ENCODE results near the gene TLN1. TPM values are rescaled to one million over a fixed set of nuclear protein-coding genes. Genes with fewer than 3 reads are reported as not detected.

The TLN1 gene
- total and polyA plus RNA-seq, 2 of the 8 experiments (the other 6 are each of a cell fraction or from before 2014, with no cell fraction given) = 28.1 to 90.1 TPM

GRCh38 chr9:35658137-35658967, 73.6 kb downstream of the TLN1 start, which contains the start of gene CCDC107 (continued):
- TF ChIP-seq, protein P1, sequence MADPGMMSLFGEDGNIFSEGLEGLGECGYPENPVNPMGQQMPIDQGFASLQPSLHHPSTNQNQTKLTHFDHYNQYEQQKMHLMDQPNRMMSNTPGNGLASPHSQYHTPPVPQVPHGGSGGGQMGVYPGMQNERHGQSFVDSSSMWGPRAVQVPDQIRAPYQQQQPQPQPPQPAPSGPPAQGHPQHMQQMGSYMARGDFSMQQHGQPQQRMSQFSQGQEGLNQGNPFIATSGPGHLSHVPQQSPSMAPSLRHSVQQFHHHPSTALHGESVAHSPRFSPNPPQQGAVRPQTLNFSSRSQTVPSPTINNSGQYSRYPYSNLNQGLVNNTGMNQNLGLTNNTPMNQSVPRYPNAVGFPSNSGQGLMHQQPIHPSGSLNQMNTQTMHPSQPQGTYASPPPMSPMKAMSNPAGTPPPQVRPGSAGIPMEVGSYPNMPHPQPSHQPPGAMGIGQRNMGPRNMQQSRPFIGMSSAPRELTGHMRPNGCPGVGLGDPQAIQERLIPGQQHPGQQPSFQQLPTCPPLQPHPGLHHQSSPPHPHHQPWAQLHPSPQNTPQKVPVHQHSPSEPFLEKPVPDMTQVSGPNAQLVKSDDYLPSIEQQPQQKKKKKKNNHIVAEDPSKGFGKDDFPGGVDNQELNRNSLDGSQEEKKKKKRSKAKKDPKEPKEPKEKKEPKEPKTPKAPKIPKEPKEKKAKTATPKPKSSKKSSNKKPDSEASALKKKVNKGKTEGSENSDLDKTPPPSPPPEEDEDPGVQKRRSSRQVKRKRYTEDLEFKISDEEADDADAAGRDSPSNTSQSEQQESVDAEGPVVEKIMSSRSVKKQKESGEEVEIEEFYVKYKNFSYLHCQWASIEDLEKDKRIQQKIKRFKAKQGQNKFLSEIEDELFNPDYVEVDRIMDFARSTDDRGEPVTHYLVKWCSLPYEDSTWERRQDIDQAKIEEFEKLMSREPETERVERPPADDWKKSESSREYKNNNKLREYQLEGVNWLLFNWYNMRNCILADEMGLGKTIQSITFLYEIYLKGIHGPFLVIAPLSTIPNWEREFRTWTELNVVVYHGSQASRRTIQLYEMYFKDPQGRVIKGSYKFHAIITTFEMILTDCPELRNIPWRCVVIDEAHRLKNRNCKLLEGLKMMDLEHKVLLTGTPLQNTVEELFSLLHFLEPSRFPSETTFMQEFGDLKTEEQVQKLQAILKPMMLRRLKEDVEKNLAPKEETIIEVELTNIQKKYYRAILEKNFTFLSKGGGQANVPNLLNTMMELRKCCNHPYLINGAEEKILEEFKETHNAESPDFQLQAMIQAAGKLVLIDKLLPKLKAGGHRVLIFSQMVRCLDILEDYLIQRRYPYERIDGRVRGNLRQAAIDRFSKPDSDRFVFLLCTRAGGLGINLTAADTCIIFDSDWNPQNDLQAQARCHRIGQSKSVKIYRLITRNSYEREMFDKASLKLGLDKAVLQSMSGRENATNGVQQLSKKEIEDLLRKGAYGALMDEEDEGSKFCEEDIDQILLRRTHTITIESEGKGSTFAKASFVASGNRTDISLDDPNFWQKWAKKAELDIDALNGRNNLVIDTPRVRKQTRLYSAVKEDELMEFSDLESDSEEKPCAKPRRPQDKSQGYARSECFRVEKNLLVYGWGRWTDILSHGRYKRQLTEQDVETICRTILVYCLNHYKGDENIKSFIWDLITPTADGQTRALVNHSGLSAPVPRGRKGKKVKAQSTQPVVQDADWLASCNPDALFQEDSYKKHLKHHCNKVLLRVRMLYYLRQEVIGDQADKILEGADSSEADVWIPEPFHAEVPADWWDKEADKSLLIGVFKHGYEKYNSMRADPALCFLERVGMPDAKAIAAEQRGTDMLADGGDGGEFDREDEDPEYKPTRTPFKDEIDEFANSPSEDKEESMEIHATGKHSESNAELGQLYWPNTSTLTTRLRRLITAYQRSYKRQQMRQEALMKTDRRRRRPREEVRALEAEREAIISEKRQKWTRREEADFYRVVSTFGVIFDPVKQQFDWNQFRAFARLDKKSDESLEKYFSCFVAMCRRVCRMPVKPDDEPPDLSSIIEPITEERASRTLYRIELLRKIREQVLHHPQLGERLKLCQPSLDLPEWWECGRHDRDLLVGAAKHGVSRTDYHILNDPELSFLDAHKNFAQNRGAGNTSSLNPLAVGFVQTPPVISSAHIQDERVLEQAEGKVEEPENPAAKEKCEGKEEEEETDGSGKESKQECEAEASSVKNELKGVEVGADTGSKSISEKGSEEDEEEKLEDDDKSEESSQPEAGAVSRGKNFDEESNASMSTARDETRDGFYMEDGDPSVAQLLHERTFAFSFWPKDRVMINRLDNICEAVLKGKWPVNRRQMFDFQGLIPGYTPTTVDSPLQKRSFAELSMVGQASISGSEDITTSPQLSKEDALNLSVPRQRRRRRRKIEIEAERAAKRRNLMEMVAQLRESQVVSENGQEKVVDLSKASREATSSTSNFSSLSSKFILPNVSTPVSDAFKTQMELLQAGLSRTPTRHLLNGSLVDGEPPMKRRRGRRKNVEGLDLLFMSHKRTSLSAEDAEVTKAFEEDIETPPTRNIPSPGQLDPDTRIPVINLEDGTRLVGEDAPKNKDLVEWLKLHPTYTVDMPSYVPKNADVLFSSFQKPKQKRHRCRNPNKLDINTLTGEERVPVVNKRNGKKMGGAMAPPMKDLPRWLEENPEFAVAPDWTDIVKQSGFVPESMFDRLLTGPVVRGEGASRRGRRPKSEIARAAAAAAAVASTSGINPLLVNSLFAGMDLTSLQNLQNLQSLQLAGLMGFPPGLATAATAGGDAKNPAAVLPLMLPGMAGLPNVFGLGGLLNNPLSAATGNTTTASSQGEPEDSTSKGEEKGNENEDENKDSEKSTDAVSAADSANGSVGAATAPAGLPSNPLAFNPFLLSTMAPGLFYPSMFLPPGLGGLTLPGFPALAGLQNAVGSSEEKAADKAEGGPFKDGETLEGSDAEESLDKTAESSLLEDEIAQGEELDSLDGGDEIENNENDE (IDR thresholded peaks at IDR 0.05; ENCODE audit: insufficient replicate concordance, low read length) = no peak
- no peak for TF ChIP-seq ATF3 (IDR thresholded peaks at IDR 0.05; ENCODE audit: insufficient read depth, low read depth, low read length)
- no peak for TF ChIP-seq NANOG (IDR thresholded peaks at IDR 0.05; ENCODE audit: insufficient read depth, low read depth, low read length, poor library complexity, severe bottlenecking)
- peak; percentile 65; the same call in 1 of the 2 replicates for TF ChIP-seq TAF1 (IDR thresholded peaks at IDR 0.05; ENCODE audit: low read depth, low read length)
- TF ChIP-seq ASH2L (IDR thresholded peaks at IDR 0.05; ENCODE audit: low read length) = peak; percentile 77
- no peak for TF ChIP-seq POU5F1 (IDR thresholded peaks at IDR 0.05; ENCODE audit: low read depth, low read length)
- TF ChIP-seq RAD21 (IDR thresholded peaks at IDR 0.05 in 1 of 2, conservative IDR thresholded peaks at IDR 0.05 in 1 of 2; ENCODE audit: low read depth in 2 of 2, low read length in 2 of 2) = peak; percentile 55 to 69; a peak in 3 of 4 replicates
- 0 out of 2 replicates have a peak, but pooled peaks have one; percentile 84 for TF ChIP-seq RBBP5 (IDR thresholded peaks at IDR 0.05; ENCODE audit: borderline replicate concordance, low read depth, low read length)
